ENCODE measurements around the gene LHFPL6. TPM values are rescaled to one million over a fixed set of nuclear protein-coding genes. Genes with fewer than 3 reads are reported as not detected.

Gene LHFPL6
- total RNA-seq, 4 donors from 2014 or later, result 3.7 to 40.4 (median 8.0) TPM

GRCh38 chr13:39371706-39372105 is 231.3 kb downstream of the LHFPL6 start:
- no peak for TF ChIP-seq POLR2A (IDR thresholded peaks at IDR 0.05)
- no peak for TF ChIP-seq CTCF (IDR thresholded peaks at IDR 0.05)
- H3K9me3 ChIP-seq, result no peaks in the 10 kb centered on the region
- no peak overlapping the region for H3K4me3 ChIP-seq
- no peaks in the 10 kb centered on the region for H3K36me3 ChIP-seq
- H3K27me3 ChIP-seq, result no peaks in the 10 kb centered on the region
- no peak for DNase-seq
- whole genome bisulfite sequencing, 2 donors, result 81 to 90% methylated on average over 5 of the region's 5 CpGs
- intact Hi-C loops (cut with DNase I), result no loop called here
- peaks cover 0 to 12% (median 3%) of the 10 kb centered on the region in 3 donors for H3K4me1 ChIP-seq
- H3K27ac ChIP-seq, result no peak overlapping the region

GRCh38 chr13:39370554-39370953 is 232.4 kb downstream of the LHFPL6 start:
- no peak overlapping the region for H3K27ac ChIP-seq
- H3K36me3 ChIP-seq, result no peaks in the 10 kb centered on the region
- no peaks in the 10 kb centered on the region for H3K9me3 ChIP-seq
- peaks cover 0 to 12% (median 3%) of the 10 kb centered on the region in 3 donors for H3K4me1 ChIP-seq
- no peaks in the 10 kb centered on the region for H3K27me3 ChIP-seq
- DNase-seq, result no peak
- intact Hi-C loops (cut with DNase I), result no loop called here
- no peak overlapping the region for H3K4me3 ChIP-seq
- 17 to 29% methylated on average over 2 to 3 of the region's 4 CpGs for WGBS, 2 donors
- TF ChIP-seq CTCF (IDR thresholded peaks at IDR 0.05) (no peak), POLR2A (IDR thresholded peaks at IDR 0.05) (no peak)

GRCh38 chr13:39370048-39370447 is 232.9 kb downstream of the LHFPL6 start:
- 88 to 92% methylated on average over 3 of the region's 3 CpGs for WGBS, 2 donors
- intact Hi-C loops (cut with DNase I), result no loop called here
- no peak for TF ChIP-seq CTCF (IDR thresholded peaks at IDR 0.05)
- TF ChIP-seq POLR2A (IDR thresholded peaks at IDR 0.05), result no peak
- DNase-seq, result no peak
- H3K4me3 ChIP-seq, result no peak overlapping the region
- peaks cover 0 to 15% (median 3%) of the 10 kb centered on the region in 3 donors for H3K4me1 ChIP-seq
- no peaks in the 10 kb centered on the region for H3K27me3 ChIP-seq
- no peaks in the 10 kb centered on the region for H3K9me3 ChIP-seq
- no peaks in the 10 kb centered on the region for H3K36me3 ChIP-seq
- no peak overlapping the region for H3K27ac ChIP-seq

- no peaks in the 10 kb centered on the region for H3K9me3 ChIP-seq
- no peaks in the 10 kb centered on the region for H3K27me3 ChIP-seq
- intact Hi-C loops (cut with DNase I), result no loop called here
- peaks cover 0 to 23% (median 3%) of the 10 kb centered on the region in 3 donors for H3K4me1 ChIP-seq
- no peaks in the 10 kb centered on the region for H3K36me3 ChIP-seq
- 0 to 94% methylated on average over 1 of the region's 1 CpG for WGBS, 2 donors
- no peak for TF ChIP-seq CTCF (IDR thresholded peaks at IDR 0.05)
- no peak for TF ChIP-seq POLR2A (IDR thresholded peaks at IDR 0.05)
- H3K27ac ChIP-seq, result no peak overlapping the region
- DNase-seq, result no peak
- H3K4me3 ChIP-seq, result no peak overlapping the region
Measured at GRCh38 chr13:39369161-39369890, 233.7 kb downstream of the LHFPL6 start.

- Histone ChIP-seq H3K4me1 (peaks cover 0 to 29% (median 0%) of the 10 kb centered on the region in 3 donors), H3K4me3 (no peak overlapping the region), H3K27me3 (no peaks in the 10 kb centered on the region), H3K36me3 (no peaks in the 10 kb centered on the region), H3K27ac (no peak overlapping the region), H3K9me3 (no peaks in the 10 kb centered on the region)
- intact Hi-C loops (cut with DNase I), result no loop called here
- TF ChIP-seq POLR2A (IDR thresholded peaks at IDR 0.05) (no peak), CTCF (IDR thresholded peaks at IDR 0.05) (no peak)
- no peak for DNase-seq
Measured at GRCh38 chr13:39365879-39366278, 237.1 kb downstream of the LHFPL6 start.

Data from esophagus squamous epithelium (tissue), 5 donors.